GM19193 (cell line): ENCODE measurements around the gene MPZL2.

Experiments used
- POLR2A ChIP-seq: IDR thresholded peaks from 4 replicates; pipeline ENCODE4 v1.6.1; 2011; ENCODE audit not compliant: insufficient read depth, insufficient read length; ENCODE audit errors: extremely low read depth

MPZL2 gene

DNA sequence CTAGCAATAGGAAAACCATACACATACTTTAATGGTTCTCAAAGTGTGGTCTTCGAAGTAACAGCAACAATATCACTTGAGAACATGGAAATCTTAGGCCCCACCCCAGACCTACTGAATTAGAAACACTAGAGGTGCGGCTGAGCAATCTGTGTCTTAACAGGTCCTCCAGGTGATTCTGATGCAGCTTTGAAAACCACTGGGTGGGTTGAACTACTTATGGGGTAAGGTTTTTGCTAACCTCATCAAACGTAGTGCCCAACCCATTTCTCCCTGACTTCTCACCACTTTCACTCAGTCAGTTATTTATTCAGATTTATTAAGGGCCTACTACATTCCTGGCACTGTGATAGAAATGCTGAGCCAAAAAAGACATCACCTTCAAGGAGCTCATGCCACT, 3.7 kb downstream of the MPZL2 start:
- TF ChIP-seq POLR2A = no peak

DNA sequence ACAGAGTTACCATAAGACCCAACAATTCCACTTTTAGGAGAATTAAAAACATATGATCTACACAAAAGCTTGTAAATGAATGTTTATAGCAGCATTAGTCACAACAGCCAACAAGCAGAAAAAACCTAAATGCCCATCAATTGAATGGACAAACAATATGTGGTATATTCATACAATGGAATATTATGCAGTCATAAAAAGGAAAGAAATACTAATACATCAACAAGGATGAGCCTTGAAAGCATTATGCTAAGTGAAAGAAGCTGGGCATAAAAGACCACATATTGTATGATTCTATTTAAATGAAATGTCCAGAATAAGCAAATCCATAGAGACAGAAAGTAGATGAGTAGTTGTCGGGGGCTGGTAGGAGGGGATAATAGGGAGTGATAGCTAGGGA, 5.0 kb downstream of the MPZL2 start:
- no peak for TF ChIP-seq POLR2A

DNA sequence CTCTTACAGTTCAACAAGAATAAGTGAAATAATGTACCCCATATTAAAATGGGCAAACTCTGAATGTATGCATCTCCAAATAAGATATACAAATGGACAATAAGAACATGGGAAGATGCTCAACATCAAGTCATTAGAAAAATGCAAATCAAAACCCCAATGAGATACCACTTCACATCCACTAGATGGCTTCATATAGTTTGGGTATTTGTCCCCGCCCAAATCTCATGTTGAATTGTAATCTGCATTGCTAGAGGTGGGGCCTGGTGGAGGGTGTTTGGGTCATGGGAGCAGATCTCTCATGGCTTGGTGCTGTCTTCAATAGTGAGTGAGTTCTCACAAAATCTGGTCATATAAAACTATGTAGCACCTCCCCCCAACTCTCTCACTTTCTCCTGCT, 5.7 kb downstream of the MPZL2 start:
- no peak for TF ChIP-seq POLR2A

DNA sequence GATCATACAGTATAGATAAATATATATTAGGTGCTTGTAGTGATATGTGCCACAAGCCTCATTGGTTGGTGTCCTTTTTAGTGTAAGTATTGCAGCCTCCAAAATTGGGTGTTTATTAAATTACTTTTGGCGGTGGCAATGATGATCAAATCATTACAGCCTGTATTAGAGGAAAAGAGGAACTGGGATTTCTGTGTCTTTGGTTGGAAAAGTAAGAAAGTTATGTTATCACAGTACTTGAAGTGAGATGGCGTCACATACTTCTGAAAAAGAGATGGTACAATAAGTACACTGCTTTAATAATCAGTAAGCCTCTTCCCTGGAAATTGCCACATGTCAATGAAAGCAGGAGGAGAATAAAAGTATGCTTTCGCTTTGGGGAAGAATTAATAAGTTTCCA, 11.4 kb downstream of the MPZL2 start:
- no peak for TF ChIP-seq POLR2A

DNA sequence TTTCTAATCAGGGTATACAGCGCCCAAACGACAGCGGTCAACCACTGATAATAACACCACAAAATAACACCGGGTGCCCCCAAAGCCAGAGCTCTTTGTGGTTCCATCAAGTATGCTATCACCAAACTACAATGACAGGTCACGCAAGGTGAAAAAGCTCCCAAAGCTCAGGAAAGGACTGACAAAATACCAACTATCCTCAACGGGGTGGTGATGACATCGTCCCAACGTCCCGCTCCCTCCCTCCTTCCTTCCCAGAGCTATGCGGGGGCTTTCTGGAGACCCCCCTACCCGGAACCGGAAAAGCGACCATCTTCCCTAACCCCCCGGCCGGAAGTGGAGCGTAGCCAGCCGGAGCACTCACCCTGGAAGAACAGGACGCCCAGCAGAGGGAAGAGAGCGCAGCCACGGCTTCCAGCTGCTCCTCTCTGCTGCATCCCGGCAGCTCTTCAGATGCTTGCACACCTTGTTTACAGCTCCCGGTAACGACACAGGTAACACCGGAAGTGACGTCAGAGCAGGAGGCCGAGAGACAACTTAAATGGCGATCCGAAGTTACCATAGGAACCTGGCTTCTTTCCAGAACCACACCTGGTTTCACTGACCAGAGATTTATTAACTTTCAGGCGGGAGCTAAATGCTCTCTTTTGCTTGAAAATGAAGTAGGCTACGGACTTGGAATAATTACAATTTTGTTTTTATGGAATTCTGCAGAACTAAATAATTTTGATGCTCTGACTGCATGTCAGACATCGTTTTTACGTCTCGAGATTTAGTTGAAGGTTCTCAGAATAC, 12.0 kb downstream of the MPZL2 start, which contains the start of gene MPZL3:
Gene MPZL3, minus strand, starts transcription at position 508 of the 795 bp plus-strand sequence. Its CDS starts 71 bp downstream, at position 437.
- TF ChIP-seq POLR2A = peak; percentile 68

DNA sequence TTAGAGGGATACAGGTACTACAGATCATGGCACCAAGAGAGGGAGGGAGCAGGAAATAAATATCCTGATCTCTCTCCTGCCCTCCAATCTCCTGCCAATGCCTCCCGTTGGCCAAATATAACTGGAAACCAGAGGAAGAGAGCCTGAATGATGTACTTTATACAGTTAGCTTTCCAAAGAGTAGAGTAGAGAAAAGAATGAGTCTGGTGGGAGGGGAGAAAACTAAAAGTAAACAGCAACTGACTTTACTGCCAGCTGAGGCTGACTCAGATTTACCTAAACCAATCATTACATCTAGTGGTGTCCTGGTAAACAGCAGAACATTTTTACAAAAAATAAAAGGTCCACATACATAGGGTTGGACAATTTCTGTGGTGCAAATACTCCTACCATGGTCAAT, 17.1 kb downstream of the MPZL2 start:
- TF ChIP-seq POLR2A = no peak

DNA sequence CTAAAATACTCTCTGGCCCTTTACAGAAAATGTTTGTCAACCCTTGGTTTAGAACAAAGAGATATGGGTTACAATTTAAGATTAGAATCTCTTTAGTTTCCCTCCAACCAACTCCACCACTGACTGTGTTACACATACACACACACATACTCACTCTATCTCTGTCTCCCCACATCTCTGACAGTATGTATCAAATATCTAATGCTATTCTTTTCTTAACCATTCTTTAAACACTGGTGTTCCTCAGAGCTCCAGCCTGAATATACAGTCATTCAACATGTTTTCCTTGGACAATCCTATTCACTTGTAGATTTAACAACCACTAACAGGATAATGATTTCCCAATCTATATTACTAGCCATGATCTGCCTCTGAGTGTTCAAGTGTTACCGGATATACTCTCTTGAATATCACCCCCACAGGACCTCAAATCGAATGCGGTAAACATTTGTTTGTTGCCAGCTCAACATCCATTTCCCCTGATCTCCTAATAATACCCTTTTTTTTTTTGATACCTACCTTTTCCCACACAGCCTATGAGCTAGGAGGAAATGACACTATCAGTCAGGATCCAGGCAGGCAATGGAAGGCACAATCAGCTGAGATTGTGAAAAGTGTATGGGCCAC, 18.0 kb downstream of the MPZL2 start:
- no peak for TF ChIP-seq POLR2A

DNA sequence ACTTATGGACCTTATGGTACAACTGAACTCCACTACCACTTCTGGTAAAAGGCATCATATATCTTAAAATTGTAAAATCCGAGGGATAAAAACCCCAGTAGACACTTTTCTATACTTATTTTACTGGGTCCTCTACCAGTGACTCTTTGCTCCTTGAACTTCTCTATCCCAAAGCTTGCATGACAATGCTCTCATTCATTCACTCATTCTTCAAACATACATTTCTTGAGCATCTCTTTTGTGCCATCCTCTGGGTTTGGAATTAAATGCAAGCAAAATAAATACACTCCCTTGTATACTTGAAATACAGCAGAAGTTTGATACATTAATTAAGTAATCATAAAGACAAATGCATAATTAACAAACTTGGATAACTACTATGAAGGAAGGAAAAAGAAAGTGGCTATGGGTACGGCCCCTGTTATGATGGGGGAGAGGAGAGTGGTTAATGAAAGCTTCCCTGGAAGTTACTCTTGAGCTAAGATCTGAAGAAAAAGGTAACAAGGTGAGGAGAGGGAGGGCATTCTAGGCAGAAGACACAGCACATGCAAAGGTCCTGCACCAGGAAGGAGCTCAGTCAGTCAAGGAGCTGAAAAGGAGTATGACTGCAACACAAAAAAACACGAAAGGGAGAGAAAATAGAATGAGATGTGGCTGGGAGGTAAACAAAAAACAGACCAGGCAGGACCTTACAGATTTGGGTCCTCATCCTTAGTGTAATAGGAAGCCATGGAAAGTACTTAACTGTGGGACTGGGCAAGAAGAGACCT, 19.9 kb downstream of the MPZL2 start:
- no peak for TF ChIP-seq POLR2A

DNA sequence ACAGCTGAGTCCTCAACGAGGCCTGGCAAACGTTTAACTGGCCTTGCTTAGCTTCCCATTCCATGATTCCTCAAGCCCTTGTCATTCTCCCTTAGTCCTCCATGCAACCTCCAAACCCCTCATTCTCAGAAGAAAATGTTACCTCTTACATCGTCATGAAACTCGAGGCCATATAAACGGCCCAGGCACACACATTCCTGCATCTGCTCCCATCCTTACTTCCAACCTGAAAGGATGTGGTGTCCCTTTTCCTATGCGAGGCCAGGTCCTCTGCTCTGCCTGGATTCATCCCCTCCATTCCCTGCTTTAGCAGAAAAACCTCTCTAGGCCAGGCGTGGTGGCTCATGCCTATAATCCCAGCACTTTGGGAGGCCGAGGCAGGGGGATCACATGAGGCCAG, 20.9 kb downstream of the MPZL2 start:
- no peak for TF ChIP-seq POLR2A

DNA sequence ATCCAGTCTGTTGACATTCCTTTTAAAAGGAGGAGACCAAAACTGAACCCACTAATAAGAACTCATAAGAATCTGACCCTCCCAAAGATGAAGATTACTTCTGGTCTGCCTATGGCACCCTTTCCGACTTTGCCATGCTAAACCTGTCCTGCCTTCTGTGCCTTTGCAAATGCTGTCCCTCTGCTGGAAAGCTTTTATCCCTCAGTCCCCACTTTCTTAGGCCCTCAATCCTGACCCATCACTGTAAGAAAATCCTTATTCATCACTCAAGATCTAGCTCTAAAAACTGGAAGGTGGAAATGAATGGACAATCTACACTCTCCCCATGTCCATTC, 22.4 kb downstream of the MPZL2 start:
- no peak for TF ChIP-seq POLR2A

DNA sequence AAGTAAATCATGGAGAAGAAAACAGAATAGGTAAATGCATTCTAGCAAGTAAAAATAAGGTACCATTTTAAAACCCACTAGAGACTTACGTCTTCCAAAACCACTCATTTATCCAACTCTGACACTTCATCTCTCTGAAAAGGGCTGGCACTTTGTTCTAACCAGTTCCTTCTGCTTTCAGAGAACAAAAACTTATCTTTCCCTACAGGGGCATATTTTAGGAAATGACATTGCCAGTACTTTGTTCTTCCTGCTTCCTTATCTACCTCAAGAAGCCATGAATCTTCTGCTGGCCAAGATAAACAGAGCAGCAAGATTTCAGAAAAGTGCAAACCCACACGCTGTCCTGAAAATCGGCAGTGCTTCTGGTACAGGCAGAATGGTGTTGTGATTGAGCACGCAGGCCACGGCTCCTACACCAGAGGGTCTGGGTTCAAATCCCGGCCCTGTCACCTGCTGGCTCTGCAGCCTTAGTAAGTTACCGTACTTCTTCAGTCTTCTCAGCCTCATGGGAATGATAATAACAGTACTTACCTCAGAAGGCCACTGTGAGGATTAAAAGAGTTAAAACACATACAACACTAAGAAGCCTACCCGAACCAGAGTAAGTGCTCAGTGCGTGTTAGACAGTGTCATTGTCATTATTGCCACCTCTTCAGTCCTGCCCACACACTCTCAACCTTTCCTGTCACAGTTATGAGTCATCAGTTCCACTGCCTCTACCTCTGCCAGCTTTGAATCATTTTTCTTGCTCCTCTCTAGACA, 22.9 kb downstream of the MPZL2 start:
- TF ChIP-seq POLR2A = no peak

DNA sequence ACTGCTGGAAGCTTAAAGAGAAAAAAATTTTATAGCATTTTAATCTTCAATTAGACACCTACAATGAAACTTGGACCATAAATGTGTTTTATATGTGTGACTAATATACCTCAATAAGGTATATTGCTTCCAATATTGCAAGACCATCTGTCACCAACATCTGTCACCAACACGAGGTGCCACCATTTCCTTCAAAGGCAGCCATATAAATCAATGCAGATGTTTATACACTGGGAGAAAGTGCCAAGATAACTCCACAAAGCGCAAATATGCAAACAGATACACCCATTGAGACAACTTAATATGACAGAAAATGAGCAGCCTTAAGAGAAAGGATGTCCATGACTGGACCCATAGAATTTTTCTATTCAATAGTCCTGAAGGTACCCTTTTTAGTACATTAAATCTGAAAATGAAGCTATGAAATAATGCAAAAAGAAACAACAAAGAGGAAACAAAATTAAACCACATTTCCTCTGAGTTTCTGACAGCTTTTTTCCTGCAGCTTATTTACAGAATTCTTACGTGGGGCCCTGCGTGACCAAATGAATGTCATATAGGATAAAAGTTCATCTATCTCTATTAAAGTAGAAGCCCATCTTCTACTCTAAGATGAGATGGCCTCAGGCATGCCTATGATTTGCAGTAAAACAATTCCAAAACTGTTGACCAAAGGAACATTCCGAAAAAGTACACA, 24.4 kb downstream of the MPZL2 start:
- TF ChIP-seq POLR2A = no peak

DNA sequence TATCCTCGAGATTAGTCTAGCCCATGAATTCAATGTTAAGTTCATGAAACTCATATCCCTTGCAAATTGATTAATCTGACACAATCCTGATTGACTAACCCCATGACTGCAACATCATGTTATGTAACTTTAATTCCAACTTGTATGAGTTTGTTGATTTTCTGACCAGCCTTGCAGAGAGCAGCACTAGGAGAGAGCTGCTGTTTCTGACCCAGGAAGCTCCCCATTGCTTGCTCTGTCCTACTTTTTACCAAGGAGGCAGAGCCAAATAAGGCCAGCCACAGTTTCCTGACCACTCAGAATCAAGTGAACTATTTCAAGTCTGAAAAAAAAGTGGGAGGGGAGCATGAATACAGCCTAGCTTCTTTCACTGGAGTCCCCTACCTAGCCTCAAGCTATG, 25.2 kb downstream of the MPZL2 start:
- TF ChIP-seq POLR2A = no peak

DNA sequence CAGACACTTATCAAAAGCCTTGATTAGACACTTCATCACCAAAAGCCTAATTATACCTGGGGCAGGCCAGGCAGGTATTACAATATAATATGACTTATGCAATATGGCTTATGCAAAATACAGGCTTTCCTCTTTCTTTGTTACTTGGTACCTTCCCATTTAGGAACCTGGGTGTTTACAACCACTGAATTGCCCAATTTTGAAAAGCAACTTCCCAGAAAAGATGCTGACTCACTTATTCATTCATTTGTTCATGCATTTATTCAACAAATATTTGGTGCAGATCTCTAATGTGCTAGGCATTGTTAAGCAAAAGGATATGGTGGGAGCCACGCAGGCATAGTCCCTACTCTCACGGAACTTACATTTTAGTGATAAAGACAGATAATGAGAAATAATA, 25.7 kb downstream of the MPZL2 start:
- no peak for TF ChIP-seq POLR2A
